Stimulated activated CD4-positive, alpha-beta T cell treated with anti-CD3 and anti-CD28 coated beads, Interleukin-4, amount 100 ng/mL, for 24 hours (primary cell): Measurements from ENCODE around the gene NOMO2.
"Not testable (repeated sequence)": the region's sequence is repeated elsewhere in the genome, so short reads cannot be mapped to it uniquely, and the experiment has no call there.

Experiments
- DNase-seq: peaks from one replicate; pipeline ENCODE4 v3.0.0-alpha.2; 2020

The NOMO2 gene

DNA sequence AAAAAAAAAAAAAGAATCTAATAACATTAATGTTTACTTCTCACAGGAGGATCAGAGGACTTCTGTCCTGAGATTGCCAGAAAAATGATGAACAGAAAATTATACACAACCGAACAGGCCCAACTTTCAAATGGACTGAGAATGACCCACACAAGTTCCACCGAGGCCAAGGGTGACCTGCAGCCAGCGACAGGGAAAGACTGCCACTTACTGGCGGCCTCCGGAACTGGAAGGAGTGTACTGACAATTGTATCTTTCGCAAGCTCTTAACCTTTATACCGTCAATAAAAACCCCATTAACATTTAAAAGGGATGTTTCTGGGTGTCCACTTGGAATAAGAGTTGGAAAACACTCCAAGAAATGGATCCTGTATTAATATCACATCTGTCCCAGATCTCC, 63.5 kb downstream of the NOMO2 start:
- not testable (repeated sequence) for DNase-seq

DNA sequence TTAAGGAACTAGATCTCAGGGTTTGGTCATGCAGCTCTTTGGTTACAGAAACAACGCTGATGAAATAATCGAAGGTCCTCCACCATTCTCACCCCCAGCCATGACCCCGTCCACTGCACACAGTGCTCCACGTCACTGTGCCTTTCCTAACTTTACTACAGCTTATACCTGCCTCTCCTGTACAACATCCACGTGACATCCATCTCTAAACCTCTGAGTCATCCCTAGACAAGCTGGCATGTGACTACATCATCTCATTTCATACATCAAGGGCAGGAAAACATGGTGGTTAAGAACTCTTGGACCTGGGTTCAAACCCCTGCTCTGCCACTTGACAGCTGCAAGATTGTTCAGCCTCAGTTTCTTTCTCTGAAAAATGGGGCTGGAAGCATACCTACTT, 64.9 kb downstream of the NOMO2 start:
- DNase-seq = not testable (repeated sequence)

DNA sequence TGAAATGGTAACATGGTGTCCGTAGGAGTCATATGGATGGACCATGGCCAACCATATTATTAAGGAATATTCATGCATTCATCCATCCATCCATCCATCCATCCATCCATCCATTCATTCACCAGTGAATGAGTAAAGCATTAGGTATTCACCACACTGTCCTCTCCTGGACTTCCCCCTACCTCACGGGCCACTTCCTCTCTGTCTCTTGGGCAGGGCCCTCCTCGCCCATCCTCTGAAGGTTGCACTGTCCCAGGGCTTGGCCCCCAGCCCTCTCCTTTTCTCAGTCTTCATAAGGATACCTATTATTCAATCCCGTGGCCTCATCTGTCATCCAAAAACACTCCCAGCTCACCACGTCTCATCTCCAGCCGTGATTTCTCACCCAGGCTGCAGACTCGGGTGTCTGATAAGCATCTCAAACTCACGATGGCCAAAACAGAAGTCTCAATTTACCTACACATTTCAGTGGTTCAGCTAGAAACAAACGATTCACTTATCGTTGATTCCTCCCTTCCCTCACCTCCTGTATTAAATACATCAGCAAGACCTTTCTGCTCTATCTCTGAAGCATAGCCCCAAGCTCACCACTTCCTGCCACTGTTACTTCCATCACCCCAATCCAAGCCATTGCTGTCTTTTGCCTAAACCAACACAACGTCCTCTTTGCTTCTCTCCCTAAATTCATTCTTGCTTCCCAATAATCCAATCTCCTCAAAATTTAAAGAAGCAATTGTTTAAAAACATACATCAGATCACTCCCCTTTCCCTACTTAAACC, 69.6 kb downstream of the NOMO2 start:
- not testable (repeated sequence) for DNase-seq

DNA sequence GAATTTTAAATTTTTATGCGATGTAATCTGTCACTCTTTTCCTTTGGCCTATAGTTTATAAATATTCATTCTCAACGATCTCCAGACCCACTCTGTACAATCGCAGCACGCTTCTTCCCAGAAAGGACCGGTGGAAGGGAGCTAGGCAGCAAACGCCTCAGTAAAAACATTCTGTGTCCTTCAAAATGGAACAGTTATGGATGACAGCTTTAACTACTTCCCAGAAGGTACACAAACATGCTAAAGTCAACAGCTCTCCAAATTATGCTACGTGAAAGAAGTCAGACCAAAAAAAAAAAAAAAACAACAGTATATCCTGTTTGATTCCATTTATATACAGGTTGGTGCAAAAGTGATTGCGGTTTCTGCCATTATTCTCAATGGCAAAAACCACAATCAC, 125.9 kb downstream of the NOMO2 start:
- DNase-seq = not testable (repeated sequence)

DNA sequence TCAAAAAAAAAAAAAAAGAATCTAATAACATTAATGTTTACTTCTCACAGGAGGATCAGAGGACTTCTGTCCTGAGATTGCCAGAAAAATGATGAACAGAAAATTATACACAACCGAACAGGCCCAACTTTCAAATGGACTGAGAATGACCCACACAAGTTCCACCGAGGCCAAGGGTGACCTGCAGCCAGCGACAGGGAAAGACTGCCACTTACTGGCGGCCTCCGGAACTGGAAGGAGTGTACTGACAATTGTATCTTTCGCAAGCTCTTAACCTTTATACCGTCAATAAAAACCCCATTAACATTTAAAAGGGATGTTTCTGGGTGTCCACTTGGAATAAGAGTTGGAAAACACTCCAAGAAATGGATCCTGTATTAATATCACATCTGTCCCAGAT, 146.1 kb downstream of the NOMO2 start:
- DNase-seq = not testable (repeated sequence)

DNA sequence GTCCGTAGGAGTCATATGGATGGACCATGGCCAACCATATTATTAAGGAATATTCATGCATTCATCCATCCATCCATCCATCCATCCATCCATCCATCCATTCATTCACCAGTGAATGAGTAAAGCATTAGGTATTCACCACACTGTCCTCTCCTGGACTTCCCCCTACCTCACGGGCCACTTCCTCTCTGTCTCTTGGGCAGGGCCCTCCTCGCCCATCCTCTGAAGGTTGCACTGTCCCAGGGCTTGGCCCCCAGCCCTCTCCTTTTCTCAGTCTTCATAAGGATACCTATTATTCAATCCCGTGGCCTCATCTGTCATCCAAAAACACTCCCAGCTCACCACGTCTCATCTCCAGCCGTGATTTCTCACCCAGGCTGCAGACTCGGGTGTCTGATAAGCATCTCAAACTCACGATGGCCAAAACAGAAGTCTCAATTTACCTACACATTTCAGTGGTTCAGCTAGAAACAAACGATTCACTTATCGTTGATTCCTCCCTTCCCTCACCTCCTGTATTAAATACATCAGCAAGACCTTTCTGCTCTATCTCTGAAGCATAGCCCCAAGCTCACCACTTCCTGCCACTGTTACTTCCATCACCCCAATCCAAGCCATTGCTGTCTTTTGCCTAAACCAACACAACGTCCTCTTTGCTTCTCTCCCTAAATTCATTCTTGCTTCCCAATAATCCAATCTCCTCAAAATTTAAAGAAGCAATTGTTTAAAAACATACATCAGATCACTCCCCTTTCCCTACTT, 152.2 kb downstream of the NOMO2 start:
- not testable (repeated sequence) for DNase-seq

DNA sequence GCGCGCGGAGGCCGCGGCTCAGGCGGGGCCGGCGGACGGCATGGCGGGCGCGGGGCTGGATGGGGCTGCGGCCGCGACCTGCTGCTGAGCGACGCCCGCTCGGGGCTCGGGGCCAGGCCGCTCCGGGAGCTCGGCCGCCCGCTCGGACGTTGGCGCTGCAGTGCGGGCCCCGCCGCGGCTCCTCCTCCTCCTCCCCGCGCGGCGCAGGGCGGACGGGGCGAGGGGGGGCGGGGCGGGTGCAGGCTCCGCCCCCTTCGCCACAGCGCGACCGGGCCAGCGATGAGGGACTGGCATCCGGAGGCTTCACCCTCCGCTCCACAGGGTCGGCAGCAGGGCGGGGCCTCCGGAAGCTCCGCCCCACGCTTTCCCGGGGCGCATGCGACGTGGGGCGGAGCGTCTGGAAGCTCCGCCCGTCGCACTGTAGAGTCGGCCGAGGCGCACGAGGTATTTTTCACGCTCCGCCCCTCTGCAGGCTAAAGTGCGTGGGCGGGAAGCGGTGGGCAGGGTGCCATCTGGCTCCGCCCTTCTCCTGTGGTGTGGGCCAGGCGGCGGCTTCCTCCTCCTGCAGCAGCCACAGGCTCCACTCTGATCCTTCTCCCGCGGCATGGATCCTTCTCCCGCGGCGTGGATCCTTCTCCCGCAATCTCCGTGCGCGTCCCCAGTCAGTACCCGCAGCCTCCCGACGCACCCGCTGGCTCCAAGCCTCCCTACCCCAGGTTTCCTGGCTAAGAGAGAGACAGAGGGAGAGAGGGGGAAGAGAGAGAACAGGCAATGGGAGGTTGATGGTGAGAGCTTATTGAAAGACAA, 159.8 kb downstream of the NOMO2 start:
- DNase-seq = not testable (repeated sequence)

DNA sequence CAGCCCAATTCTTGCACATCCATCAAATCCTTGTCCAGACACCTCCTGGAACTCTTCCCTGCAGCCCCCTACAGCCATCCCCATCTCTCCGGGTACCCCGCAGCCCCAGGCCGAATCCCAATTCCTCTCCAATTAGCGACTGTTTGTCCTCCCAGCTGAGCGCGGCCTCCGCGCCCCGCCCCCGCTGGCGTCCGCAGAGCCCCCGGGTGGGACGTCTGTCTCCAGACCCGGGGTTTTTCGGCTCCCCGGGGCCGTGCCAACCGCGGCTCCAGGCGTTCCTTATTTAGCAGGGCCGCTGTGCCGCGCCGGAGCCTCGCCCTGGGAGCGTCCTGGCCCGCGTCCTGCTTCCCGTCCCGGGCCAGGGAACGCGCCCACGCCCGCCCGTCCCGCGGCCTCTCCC, 160.7 kb downstream of the NOMO2 start:
- peak; percentile 4 for DNase-seq

DNA sequence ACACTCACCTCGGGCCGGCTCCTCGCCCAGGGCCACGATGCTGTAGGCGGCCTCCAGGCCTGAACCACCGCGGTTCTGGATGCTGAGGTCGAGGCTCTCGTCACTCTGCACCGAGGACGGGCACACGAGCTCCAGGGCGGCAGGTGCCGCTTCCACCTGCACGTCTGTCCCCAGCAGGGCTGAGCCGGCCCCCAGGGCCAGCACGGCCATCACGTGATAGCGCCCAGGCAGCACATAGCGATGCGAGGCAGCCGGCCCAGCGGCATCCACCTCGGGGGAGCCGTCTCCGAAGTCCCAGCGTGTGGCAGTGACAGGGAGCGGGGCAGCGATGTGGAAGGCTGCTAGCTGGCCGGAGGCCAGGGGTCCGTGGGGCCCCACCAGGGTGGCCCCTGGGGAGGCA, 167.5 kb downstream of the NOMO2 start:
- DNase-seq = not testable (repeated sequence)

DNA sequence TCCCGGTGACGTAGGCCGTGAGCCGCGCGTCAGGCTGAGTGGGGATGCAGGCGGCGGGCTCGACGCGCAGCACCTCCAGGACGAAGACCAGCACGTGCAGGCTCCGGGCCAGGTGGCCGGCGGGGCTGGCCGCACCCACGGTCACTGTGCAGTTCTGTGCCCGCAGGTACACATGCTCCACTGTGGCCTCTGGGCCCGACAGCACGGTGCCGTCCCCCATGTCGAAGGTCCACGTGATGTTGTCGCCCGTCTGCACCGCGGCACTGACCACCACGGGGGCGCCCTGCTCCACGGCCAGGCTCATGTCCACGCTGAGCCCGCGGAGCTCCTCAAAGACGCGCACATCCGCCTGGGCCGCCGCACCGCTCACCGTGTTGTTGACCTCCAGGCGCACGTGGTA, 174.1 kb downstream of the NOMO2 start:
- not testable (repeated sequence) for DNase-seq

DNA sequence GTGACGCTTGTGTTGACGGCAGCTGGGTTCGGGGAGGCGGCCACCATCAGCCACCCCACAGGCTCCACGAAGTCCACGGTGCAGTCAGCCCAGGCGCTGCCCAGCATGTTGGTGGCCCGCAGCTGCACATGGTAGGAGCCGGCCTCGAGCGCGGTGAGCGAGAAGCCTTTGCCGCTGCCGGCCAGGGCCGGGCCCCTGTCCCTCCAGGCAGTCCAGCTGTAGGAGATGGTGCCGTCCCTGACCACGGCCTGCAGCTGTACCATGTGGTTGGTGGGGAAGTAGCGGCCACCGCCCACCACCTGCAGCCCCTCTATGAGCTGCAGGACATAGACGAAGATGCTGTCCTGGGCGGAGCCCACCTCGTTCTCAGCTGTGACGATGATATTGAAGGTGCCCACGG, 175.4 kb downstream of the NOMO2 start:
- not testable (repeated sequence) for DNase-seq

DNA sequence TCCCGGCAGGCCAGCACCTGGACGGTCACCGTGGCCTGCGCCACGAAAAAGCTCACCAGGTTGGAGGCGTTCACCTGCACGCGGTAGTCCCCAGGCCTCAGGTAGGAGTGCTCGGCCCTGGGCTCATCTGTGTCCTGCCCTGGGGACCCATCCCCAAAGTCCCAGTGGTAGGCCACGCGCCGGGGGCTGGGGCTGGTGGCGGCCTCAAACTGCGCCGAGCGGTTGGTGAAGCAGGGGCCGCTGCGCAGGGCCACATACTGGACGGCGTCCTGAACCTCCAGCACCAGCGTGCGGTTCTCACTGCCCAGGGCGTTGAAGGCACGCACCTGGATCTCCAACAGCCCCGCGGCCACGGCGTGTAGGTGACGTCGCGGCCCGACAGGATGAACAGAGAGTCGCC, 176.6 kb downstream of the NOMO2 start:
- DNase-seq = not testable (repeated sequence)

DNA sequence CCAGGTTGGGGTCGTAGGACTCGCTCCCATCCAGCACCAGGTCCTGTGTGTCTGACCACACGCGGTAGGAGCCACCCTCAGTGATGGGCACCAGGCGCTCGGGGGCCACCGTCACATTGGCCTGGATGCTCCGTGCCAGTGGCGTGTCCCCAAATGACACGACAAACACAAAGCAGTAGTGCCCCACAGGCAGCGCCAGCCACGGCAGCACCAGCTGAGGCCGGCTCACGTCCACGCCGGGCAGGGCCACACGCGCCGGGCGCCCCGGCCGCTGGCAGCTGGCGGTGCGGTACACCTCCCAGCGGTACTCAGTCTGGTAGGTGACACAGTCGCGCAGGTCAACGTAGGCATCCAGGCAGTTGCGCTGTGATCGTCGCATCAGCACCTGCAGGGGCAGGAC, 177.0 kb downstream of the NOMO2 start:
- DNase-seq = not testable (repeated sequence)

DNA sequence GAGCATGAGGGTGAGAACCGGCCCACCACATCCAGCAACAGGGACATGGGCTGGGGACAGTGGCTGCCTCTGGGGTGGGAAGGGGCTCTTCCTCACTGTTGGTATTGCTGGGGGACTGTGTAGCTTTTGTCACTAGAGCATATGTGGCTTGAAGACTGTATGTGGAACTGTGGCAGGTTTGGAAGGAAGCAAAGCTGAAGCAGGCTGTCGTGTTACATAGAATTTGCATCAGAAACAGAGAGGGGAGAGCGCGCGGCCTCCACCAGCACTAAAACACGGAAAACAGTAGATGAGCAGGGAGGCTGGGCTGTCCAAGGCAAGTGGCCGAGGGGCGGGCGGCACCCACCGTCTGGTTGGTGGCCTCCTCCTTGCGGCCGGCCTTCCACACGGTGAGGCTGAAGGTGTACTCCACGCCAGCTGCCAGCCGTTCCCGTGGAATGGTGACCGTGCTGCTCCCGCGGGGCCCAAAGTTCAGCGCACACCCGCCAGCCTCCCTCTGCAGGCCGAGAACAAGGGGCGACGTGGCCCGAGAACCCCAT, 177.7 kb downstream of the NOMO2 start:
- not testable (repeated sequence) for DNase-seq

DNA sequence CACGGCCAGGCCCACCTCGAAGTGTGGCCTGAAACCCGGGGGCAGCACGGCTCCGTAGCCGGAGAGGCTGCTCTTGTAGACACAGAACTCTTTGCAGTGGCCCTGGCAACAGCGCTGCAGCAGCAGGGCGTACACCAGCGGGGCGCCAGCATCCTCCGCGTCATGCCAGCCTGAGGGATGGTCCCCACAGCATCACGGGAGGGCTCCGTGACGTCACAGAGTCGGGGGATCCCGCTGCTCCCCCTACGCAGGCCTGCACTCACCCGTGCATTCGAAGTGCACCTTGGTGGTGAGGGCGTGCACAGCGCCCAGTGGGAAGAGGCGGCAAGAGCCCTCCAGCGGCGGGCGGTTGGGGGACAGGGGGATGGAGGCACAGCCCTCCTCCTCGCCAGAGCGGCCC, 179.2 kb downstream of the NOMO2 start:
- DNase-seq = not testable (repeated sequence)
